Natural killer cell (primary cell): Measurements from ENCODE around the gene AKAP6. TPM values are rescaled to one million over a fixed set of nuclear protein-coding genes. Genes with fewer than 3 reads are reported as not detected.

Experiments used
- ATAC-seq, 3 donors: fragments of 150-1000 bp in 2 of 3; fragments of 200-7000 bp in 1 of 3; cut with Tn5 transposase; 1 replicate in 1 of 3; 2 replicates in 2 of 3; pipeline ENCODE4 v1.10.0; 2021; ENCODE audit warnings: mild to moderate bottlenecking in 2 of 3, moderate library complexity in 2 of 3
- DNase-seq, 2 donors: peaks; one replicate each; pipeline versions ENCODE4 v3.0.0 to v3.0.0-alpha.2; 2013 to 2021; ENCODE audit warnings: mixed read lengths in 1 of 2
- H3K27ac ChIP-seq: one replicate; pipeline ENCODE4 v1.5.1; 2013; ENCODE audit warnings: mild to moderate bottlenecking, low read length
- H3K27me3 ChIP-seq: one replicate; pipeline ENCODE4 v1.6.1; 2013; ENCODE audit warnings: low read length; ENCODE audit not compliant: control insufficient read depth, insufficient read depth
- H3K36me3 ChIP-seq: one replicate; pipeline ENCODE4 v1.6.1; 2013; ENCODE audit warnings: low read length; ENCODE audit not compliant: control insufficient read depth, insufficient read depth
- H3K4me1 ChIP-seq: one replicate; pipeline ENCODE4 v1.6.1; 2013; ENCODE audit warnings: low read length; ENCODE audit not compliant: control insufficient read depth, insufficient read depth
- H3K4me3 ChIP-seq: one replicate; pipeline ENCODE4 v1.5.1; 2013; ENCODE audit warnings: low read length
- H3K9me3 ChIP-seq: one replicate; pipeline ENCODE4 v1.6.1; 2013; ENCODE audit warnings: low read length; ENCODE audit not compliant: control insufficient read depth, insufficient read depth
- H3K27ac Mint-ChIP-seq, 2 donors: one replicate each; pipeline ENCODE4 v1.8.0; 2022; ENCODE audit warnings: mild to moderate bottlenecking in 2 of 2, mixed read lengths in 2 of 2, moderate library complexity in 1 of 2
- H3K27me3 Mint-ChIP-seq, 2 donors: one replicate each; pipeline ENCODE4 v1.8.0; 2022; ENCODE audit warnings: low read depth in 2 of 2, mixed read lengths in 2 of 2
- H3K36me3 Mint-ChIP-seq: one replicate; pipeline ENCODE4 v1.8.0; 2022; ENCODE audit warnings: mixed read lengths
- H3K4me1 Mint-ChIP-seq, 2 donors: one replicate each; pipeline ENCODE4 v1.8.0; 2022; ENCODE audit warnings: mixed read lengths in 2 of 2
- H3K4me3 Mint-ChIP-seq: one replicate; pipeline ENCODE4 v1.8.0; 2022; ENCODE audit warnings: mild to moderate bottlenecking, moderate library complexity, mixed read lengths
- H3K9me3 Mint-ChIP-seq, 2 donors: one replicate each; pipeline ENCODE4 v1.8.0; 2022; ENCODE audit warnings: mixed read lengths in 2 of 2
- CTCF ChIP-seq: fragments of 200-600 bp; IDR thresholded peaks from one replicate; pipeline ENCODE4 v1.8.0; 2022; ENCODE audit warnings: antibody characterized with exemption
- WGBS: methylation state at CpG from one replicate; pipeline ENCODE4 v1.1.7; 2013; ENCODE audit warnings: missing lambda C conversion rate; ENCODE audit not compliant: insufficient coverage; 5-methylcytosine and 5-hydroxymethylcytosine counted together
- intact Hi-C: fragments of 100-400 bp; cut with micrococcal nuclease; formaldehyde crosslinking; loops from one replicate; pipeline ENCODE4 v1.14.2; 2022
- total RNA-seq, 4 donors: library from RNA; stranded (reverse); fragments of 120-200 nt in 1 of 4; gene quantifications; one replicate each; pipeline versions ENCODE4 v1.2.3 to v1.2.4, GENCODE V29; 2013 to 2022

Gene AKAP6
- total RNA-seq, 3 donors from 2014 or later (not counting 1 experiment from before 2014, with no cell fraction given), result 0.21 to 1.3 (median 0.80) TPM

GRCh38 chr14:32656601-32657000 lies 327.5 kb downstream of the AKAP6 start:
- no peak overlapping the region for H3K4me3 Mint-ChIP-seq
- no peaks in the 10 kb centered on the region for H3K36me3 ChIP-seq
- H3K27ac Mint-ChIP-seq, result no peak overlapping the region
- 95% methylated on average over 3 of the region's 3 CpGs for WGBS
- no peaks in the 10 kb centered on the region for H3K4me1 ChIP-seq
- no peak for DNase-seq
- no peaks in the 10 kb centered on the region for H3K27me3 ChIP-seq
- no peaks in the 10 kb centered on the region for H3K27me3 Mint-ChIP-seq
- H3K9me3 ChIP-seq, result no peaks in the 10 kb centered on the region
- H3K27ac ChIP-seq, result no peak overlapping the region
- no peaks in the 10 kb centered on the region for H3K36me3 Mint-ChIP-seq
- no peaks in the 10 kb centered on the region for H3K4me1 Mint-ChIP-seq
- no peak overlapping the region for H3K4me3 ChIP-seq
- peaks cover 12 to 14% of the 10 kb centered on the region in 2 donors for H3K9me3 Mint-ChIP-seq
- no peak for TF ChIP-seq CTCF
- ATAC-seq, result no peak
- intact Hi-C loops, result no loop called here

- H3K4me3 Mint-ChIP-seq, result no peak overlapping the region
- no peaks in the 10 kb centered on the region for H3K9me3 ChIP-seq
- WGBS, result 26% methylated on average over 4 of the region's 4 CpGs
- H3K27ac ChIP-seq, result no peak overlapping the region
- peaks cover 11 to 14% of the 10 kb centered on the region in 2 donors for H3K9me3 Mint-ChIP-seq
- no peaks in the 10 kb centered on the region for H3K4me1 Mint-ChIP-seq
- no peak overlapping the region for H3K27ac Mint-ChIP-seq
- no peaks in the 10 kb centered on the region for H3K36me3 Mint-ChIP-seq
- H3K27me3 ChIP-seq, result no peaks in the 10 kb centered on the region
- TF ChIP-seq CTCF, result no peak
- no peaks in the 10 kb centered on the region for H3K4me1 ChIP-seq
- intact Hi-C loops, result no loop called here
- H3K4me3 ChIP-seq, result no peak overlapping the region
- ATAC-seq, result no peak
- H3K27me3 Mint-ChIP-seq, result no peaks in the 10 kb centered on the region
- H3K36me3 ChIP-seq, result no peaks in the 10 kb centered on the region
- DNase-seq, result peak in 1 of 2 donors; percentile 2
Measured at GRCh38 chr14:32657081-32657480, 328.0 kb downstream of the AKAP6 start.

GRCh38 chr14:32661216-32661615 lies 332.1 kb downstream of the AKAP6 start:
- 76% methylated on average over 5 of the region's 6 CpGs for WGBS
- ATAC-seq (no peak), DNase-seq (no peak)
- H3K4me3 Mint-ChIP-seq, result no peak overlapping the region
- Histone ChIP-seq H3K27me3 (no peaks in the 10 kb centered on the region), H3K36me3 (no peaks in the 10 kb centered on the region), H3K4me3 (no peak overlapping the region), H3K4me1 (no peaks in the 10 kb centered on the region), H3K9me3 (no peaks in the 10 kb centered on the region), H3K27ac (no peak overlapping the region)
- H3K4me1 Mint-ChIP-seq, result no peaks in the 10 kb centered on the region
- H3K27ac Mint-ChIP-seq, result no peak overlapping the region
- H3K36me3 Mint-ChIP-seq, result no peaks in the 10 kb centered on the region
- no peak for TF ChIP-seq CTCF
- no peaks in the 10 kb centered on the region for H3K27me3 Mint-ChIP-seq
- intact Hi-C loops, result no loop called here
- H3K9me3 Mint-ChIP-seq, result peaks cover 9 to 11% of the 10 kb centered on the region in 2 donors

GRCh38 chr14:32662211-32662610 lies 333.1 kb downstream of the AKAP6 start:
- no peak for DNase-seq
- Mint-ChIP-seq H3K9me3 (peaks cover 9 to 11% of the 10 kb centered on the region in 2 donors), H3K4me3 (no peak overlapping the region), H3K36me3 (no peaks in the 10 kb centered on the region), H3K27me3 (no peaks in the 10 kb centered on the region), H3K4me1 (no peaks in the 10 kb centered on the region), H3K27ac (no peak overlapping the region)
- H3K9me3 ChIP-seq, result no peaks in the 10 kb centered on the region
- intact Hi-C loops, result no loop called here
- no peak for TF ChIP-seq CTCF
- no peaks in the 10 kb centered on the region for H3K36me3 ChIP-seq
- H3K4me1 ChIP-seq, result no peaks in the 10 kb centered on the region
- H3K27me3 ChIP-seq, result no peaks in the 10 kb centered on the region
- WGBS, result 50% methylated on average over 1 of the region's 1 CpG
- H3K27ac ChIP-seq, result no peak overlapping the region
- no peak overlapping the region for H3K4me3 ChIP-seq
- no peak for ATAC-seq
